ENCODE results near the gene UVRAG.

DNA sequence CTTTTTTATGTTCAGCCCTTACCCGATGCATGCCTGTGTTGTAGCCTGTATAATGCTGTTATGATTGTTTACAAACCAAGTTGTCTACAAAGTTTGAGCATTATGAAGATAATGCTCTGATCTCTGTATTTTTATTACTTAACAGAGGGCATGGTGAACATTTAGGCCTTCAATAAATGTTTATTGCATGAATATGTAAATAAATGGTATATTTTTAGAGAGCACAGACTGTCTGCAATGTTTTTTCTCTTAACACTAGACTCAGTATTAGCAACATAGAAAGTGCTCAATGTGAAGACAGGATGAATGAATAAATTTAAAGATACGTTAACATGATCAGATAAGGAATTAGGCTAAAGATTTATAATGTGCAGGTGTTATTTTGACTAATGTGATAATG, 130.9 kb downstream of the UVRAG start:
- TF ChIP-seq EZH2 (optimal IDR thresholded peaks at IDR 0.05; ENCODE audit: low read depth, low read length), result no peak
- TF ChIP-seq CTCF (IDR thresholded peaks at IDR 0.05; ENCODE audit: low read length), result no peak
